Fibroblast of lung (primary cell): ENCODE measurements around the gene SEZ6L. TPM values are rescaled to one million over a fixed set of nuclear protein-coding genes. Genes with fewer than 3 reads are reported as not detected.

Source experiments
- DNase-seq, 2 donors: peaks; one replicate each; pipeline versions ENCODE4 v3.0.0 to v3.0.0-alpha.2; 2010; ENCODE audit warnings: low read depth in 2 of 2
- H2AFZ ChIP-seq: 2 replicates; pipeline ENCODE4 v1.5.1; 2012; ENCODE audit warnings: low read length, control low read depth, inconsistent platforms
- H3K27ac ChIP-seq: 2 replicates; pipeline ENCODE4 v1.5.1; 2011; ENCODE audit warnings: low read length, control low read depth; ENCODE audit not compliant: insufficient read depth
- H3K27me3 ChIP-seq: 2 replicates; pipeline ENCODE4 v1.5.1; 2011; ENCODE audit warnings: mild to moderate bottlenecking, low read length; ENCODE audit not compliant: control insufficient read depth, insufficient read depth
- H3K36me3 ChIP-seq: 2 replicates; pipeline ENCODE4 v1.5.1; 2011; ENCODE audit warnings: low read length; ENCODE audit not compliant: control insufficient read depth, insufficient read depth
- H3K4me1 ChIP-seq: 2 replicates; pipeline ENCODE4 v1.5.1; 2011; ENCODE audit warnings: low read length; ENCODE audit not compliant: control insufficient read depth, insufficient read depth; ENCODE audit errors: extremely low read depth
- H3K4me2 ChIP-seq: 2 replicates; pipeline ENCODE4 v1.5.1; 2011; ENCODE audit warnings: low read length, control low read depth; ENCODE audit not compliant: insufficient read depth; ENCODE audit errors: extremely low read depth
- H3K4me3 ChIP-seq, 4 experiments: fragments of 200-600 bp in 1 of 4; sonication (generic) in 1 of 4; replicated peaks in 1 of 4; 2 replicates each; pipeline ENCODE4 v1.5.1; 2011 to 2016; ENCODE audit warnings: low read length in 4 of 4, low read depth in 3 of 4, mild to moderate bottlenecking in 3 of 4, control low read depth in 2 of 4, inconsistent platforms in 1 of 4, mixed read lengths in 1 of 4; ENCODE audit not compliant: insufficient read depth in 1 of 4; ENCODE audit errors: control extremely low read depth in 1 of 4
- H3K79me2 ChIP-seq: 2 replicates; pipeline ENCODE4 v1.5.1; 2012; ENCODE audit warnings: mild to moderate bottlenecking, low read length, inconsistent platforms; ENCODE audit not compliant: control insufficient read depth, insufficient read depth
- H3K9ac ChIP-seq: 2 replicates; pipeline ENCODE4 v1.5.1; 2011; ENCODE audit warnings: mild to moderate bottlenecking, low read length, control low read depth; ENCODE audit not compliant: insufficient read depth
- H3K9me3 ChIP-seq: 2 replicates; pipeline ENCODE4 v1.5.1; 2012; ENCODE audit warnings: low read depth, low read length; ENCODE audit not compliant: control insufficient read depth, insufficient read depth
- H4K20me1 ChIP-seq: 2 replicates; pipeline ENCODE4 v1.5.1; 2011; ENCODE audit warnings: low read length; ENCODE audit not compliant: control insufficient read depth, insufficient read depth; ENCODE audit errors: extremely low read depth
- EZH2 ChIP-seq: IDR thresholded peaks from 2 replicates; pipeline ENCODE4 v1.5.1; 2012; ENCODE audit warnings: low read length, control low read depth, mild to moderate bottlenecking; ENCODE audit errors: missing control alignments
- polyA plus RNA-seq, 2 donors: library from polyadenylated mRNA; depleted of rRNA in 1 of 2; stranded (reverse) in 1 of 2; unstranded in 1 of 2; fragments of >200 nt; gene quantifications; 2 replicates each; pipeline ENCODE4 v1.2.1, GENCODE V29; 2011 to 2012; ENCODE audit warnings: missing spikeins in 1 of 2
- total RNA-seq: library from RNA; depleted of rRNA; stranded (reverse); fragments of >200 nt; gene quantifications from 2 replicates; pipeline ENCODE4 v1.2.1, GENCODE V29; 2014
- TF ChIP-seq, protein P1 (sequence below), 2 donors: IDR thresholded peaks in 1 of 2; conservative IDR thresholded peaks in 1 of 2; 1 replicate in 1 of 2; 2 replicates in 1 of 2; pipeline ENCODE4 v1.5.1; 2011 to 2012; ENCODE audit warnings: low read length in 2 of 2, control low read depth in 1 of 2, inconsistent platforms in 1 of 2, low read depth in 1 of 2, mild to moderate bottlenecking in 1 of 2

Gene SEZ6L
- total and polyA plus RNA-seq, 2 donors (not counting 1 experiment from before 2014, with no cell fraction given), result not detected

DNA sequence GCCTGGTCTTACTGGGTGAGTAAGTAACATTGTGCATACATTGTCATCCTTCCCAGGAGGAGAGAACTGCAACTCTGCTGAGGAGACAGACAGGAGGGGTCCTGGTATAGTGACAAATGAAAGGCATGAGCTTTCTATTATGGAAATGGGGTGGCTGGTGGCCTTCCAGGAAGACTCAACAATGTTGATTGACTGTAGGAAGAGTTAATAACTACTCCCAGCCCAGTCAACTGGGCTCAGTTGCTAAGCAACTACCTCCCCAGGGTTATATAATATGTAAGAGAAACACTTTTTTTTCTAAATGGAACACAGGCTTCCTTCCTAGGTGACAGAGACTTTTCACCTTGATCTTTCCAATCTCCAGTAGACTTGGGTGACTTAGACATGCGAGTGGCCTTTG, 28.2 kb downstream of the SEZ6L start:
- Histone ChIP-seq H4K20me1 (no peaks in the 10 kb centered on the region), H3K4me2 (no peak overlapping the region), H3K9ac (no peak overlapping the region), H3K79me2 (no peaks in the 10 kb centered on the region), H3K27ac (no peak overlapping the region), H3K9me3 (no peaks in the 10 kb centered on the region), H2AFZ (no peak overlapping the region), H3K36me3 (no peaks in the 10 kb centered on the region), H3K4me3 (no peak overlapping the region), H3K27me3 (no peaks in the 10 kb centered on the region), H3K4me1 (no peaks in the 10 kb centered on the region)
- no peak for DNase-seq
- TF ChIP-seq, protein P1, sequence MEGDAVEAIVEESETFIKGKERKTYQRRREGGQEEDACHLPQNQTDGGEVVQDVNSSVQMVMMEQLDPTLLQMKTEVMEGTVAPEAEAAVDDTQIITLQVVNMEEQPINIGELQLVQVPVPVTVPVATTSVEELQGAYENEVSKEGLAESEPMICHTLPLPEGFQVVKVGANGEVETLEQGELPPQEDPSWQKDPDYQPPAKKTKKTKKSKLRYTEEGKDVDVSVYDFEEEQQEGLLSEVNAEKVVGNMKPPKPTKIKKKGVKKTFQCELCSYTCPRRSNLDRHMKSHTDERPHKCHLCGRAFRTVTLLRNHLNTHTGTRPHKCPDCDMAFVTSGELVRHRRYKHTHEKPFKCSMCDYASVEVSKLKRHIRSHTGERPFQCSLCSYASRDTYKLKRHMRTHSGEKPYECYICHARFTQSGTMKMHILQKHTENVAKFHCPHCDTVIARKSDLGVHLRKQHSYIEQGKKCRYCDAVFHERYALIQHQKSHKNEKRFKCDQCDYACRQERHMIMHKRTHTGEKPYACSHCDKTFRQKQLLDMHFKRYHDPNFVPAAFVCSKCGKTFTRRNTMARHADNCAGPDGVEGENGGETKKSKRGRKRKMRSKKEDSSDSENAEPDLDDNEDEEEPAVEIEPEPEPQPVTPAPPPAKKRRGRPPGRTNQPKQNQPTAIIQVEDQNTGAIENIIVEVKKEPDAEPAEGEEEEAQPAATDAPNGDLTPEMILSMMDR (conservative IDR thresholded peaks at IDR 0.05 in 1 of 2, IDR thresholded peaks at IDR 0.05 in 1 of 2; ENCODE audit: low read depth in 1 of 2, low read length in 2 of 2), result no peak
- no peak for TF ChIP-seq EZH2

DNA sequence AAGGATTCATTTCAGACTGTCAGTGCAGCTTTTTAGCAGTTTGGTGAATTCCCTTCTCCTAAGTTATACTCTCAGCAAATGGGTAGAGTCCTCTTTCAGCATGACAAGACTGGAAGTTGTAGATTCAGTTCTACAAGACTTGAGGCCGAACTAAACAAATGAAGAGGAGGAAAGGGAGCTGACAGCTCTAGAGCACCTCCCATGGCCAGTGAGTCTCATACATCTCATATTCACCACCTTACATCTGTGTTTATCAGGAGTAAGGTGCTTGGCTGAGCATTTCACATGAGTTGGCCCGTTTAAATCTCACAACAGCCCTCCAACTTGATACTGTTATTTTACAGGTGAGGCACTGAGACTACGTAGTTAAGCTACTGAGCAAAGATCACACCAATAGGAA, 30.4 kb downstream of the SEZ6L start:
- no peak overlapping the region for H3K4me3 ChIP-seq
- no peaks in the 10 kb centered on the region for H4K20me1 ChIP-seq
- no peaks in the 10 kb centered on the region for H3K36me3 ChIP-seq
- no peak overlapping the region for H3K9ac ChIP-seq
- H3K79me2 ChIP-seq, result no peaks in the 10 kb centered on the region
- no peak for TF ChIP-seq EZH2
- TF ChIP-seq, protein P1 (conservative IDR thresholded peaks at IDR 0.05 in 1 of 2, IDR thresholded peaks at IDR 0.05 in 1 of 2; ENCODE audit: low read depth in 1 of 2, low read length in 2 of 2), result no peak
- no peak overlapping the region for H3K27ac ChIP-seq
- no peak overlapping the region for H2AFZ ChIP-seq
- no peaks in the 10 kb centered on the region for H3K9me3 ChIP-seq
- no peak for DNase-seq
- H3K4me1 ChIP-seq, result no peaks in the 10 kb centered on the region
- no peaks in the 10 kb centered on the region for H3K27me3 ChIP-seq
- no peak overlapping the region for H3K4me2 ChIP-seq

DNA sequence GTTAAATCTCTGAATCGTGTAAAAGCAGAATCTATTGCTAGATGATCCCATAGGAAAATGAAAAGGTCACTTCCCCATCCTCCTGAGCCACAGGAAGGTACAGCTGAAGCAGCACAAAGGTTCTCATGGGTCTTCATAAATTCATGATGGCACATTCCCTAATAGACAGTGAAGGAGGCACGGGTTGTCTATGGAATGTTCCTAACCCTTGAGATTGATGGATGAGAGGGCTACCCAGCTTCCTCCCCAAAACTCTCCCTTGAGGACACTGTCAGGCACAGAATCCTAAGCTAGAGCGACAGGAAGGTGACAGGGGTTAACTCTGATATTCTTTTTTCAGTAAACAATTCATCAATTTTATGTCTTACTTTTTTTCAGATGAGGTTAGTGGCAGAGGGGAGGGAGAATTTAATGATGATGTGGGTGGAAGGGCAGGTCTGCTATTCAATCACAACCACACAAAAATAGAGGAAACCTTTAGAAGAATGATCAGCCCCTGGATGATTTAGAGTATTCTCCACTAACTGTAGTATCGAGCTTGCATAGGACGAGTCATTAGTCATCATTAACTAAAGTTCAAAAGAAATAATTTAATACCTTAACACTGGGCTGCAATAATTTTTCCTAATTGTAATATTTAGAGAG, 33.1 kb downstream of the SEZ6L start:
- Histone ChIP-seq H3K4me2 (no peak overlapping the region), H3K4me3 (no peak overlapping the region), H3K27ac (no peak overlapping the region), H3K9ac (no peak overlapping the region), H3K36me3 (no peaks in the 10 kb centered on the region), H3K4me1 (no peaks in the 10 kb centered on the region), H4K20me1 (no peaks in the 10 kb centered on the region), H3K27me3 (no peaks in the 10 kb centered on the region), H2AFZ (no peak overlapping the region), H3K79me2 (no peaks in the 10 kb centered on the region), H3K9me3 (no peaks in the 10 kb centered on the region)
- no peak for DNase-seq
- no peak for TF ChIP-seq EZH2
- TF ChIP-seq, protein P1 (conservative IDR thresholded peaks at IDR 0.05 in 1 of 2, IDR thresholded peaks at IDR 0.05 in 1 of 2; ENCODE audit: low read depth in 1 of 2, low read length in 2 of 2), result no peak
